ENCODE results near the gene DENND4C.

DNA sequence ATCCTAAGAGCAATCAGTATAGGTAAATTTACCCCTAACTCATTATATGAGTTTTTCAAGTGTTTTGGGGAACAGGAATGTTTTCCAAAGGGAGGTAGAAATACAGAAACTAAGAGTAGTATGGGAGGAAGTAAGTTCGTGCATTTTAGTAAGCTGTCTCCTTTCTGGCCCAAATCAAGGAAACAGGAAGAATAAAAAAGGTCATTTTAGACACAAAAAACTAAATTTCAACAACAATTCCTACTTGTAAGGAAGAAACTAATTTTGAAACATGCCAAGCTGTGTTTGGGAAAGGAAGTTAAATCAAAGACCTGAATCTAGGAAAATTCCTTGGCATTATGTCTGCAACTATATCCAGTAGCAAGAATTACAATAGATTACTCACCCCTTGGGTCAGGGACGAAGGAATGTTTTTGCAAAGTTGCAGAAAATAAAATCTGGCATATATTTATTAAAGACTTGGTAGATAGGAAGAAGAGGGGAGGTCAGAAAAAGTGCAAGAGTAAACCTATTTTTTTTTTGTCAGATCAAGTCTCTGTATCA lies 156.1 kb downstream of the DENND4C start:
- TF ChIP-seq, protein P1, sequence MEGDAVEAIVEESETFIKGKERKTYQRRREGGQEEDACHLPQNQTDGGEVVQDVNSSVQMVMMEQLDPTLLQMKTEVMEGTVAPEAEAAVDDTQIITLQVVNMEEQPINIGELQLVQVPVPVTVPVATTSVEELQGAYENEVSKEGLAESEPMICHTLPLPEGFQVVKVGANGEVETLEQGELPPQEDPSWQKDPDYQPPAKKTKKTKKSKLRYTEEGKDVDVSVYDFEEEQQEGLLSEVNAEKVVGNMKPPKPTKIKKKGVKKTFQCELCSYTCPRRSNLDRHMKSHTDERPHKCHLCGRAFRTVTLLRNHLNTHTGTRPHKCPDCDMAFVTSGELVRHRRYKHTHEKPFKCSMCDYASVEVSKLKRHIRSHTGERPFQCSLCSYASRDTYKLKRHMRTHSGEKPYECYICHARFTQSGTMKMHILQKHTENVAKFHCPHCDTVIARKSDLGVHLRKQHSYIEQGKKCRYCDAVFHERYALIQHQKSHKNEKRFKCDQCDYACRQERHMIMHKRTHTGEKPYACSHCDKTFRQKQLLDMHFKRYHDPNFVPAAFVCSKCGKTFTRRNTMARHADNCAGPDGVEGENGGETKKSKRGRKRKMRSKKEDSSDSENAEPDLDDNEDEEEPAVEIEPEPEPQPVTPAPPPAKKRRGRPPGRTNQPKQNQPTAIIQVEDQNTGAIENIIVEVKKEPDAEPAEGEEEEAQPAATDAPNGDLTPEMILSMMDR (IDR thresholded peaks at IDR 0.05): no peak
- TF ChIP-seq, protein P2, sequence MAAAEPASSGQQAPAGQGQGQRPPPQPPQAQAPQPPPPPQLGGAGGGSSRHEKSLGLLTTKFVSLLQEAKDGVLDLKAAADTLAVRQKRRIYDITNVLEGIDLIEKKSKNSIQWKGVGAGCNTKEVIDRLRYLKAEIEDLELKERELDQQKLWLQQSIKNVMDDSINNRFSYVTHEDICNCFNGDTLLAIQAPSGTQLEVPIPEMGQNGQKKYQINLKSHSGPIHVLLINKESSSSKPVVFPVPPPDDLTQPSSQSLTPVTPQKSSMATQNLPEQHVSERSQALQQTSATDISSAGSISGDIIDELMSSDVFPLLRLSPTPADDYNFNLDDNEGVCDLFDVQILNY (CRISPR knock-in tag; IDR thresholded peaks at IDR 0.05): no peak
- TF ChIP-seq SOX15 (CRISPR knock-in tag; IDR thresholded peaks at IDR 0.05): no peak
- TF ChIP-seq, protein P3, sequence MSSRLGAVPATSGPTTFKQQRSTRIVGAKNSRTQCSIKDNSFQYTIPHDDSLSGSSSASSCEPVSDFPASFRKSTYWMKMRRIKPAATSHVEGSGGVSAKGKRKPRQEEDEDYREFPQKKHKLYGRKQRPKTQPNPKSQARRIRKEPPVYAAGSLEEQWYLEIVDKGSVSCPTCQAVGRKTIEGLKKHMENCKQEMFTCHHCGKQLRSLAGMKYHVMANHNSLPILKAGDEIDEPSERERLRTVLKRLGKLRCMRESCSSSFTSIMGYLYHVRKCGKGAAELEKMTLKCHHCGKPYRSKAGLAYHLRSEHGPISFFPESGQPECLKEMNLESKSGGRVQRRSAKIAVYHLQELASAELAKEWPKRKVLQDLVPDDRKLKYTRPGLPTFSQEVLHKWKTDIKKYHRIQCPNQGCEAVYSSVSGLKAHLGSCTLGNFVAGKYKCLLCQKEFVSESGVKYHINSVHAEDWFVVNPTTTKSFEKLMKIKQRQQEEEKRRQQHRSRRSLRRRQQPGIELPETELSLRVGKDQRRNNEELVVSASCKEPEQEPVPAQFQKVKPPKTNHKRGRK (CRISPR knock-in tag; IDR thresholded peaks at IDR 0.05; ENCODE audit: borderline replicate concordance): no peak

Measured in WTC11 (cell line).